Umbilical cord (tissue), 2 donors: ENCODE results near the gene DYRK1B. TPM values are rescaled to one million over a fixed set of nuclear protein-coding genes. Genes with fewer than 3 reads are reported as not detected.

Source experiments
- DNase-seq: peaks from one replicate; pipeline ENCODE4 v3.0.0-alpha.2; 2015; ENCODE audit warnings: low spot score
- total RNA-seq: library from RNA; depleted of rRNA; stranded (reverse); fragments of >200 nt; gene quantifications from one replicate; pipeline ENCODE4 v1.2.3, GENCODE V29; 2014; ENCODE audit warnings: low replicate concordance; ENCODE audit not compliant: insufficient read depth

Gene DYRK1B
- total RNA-seq, 1 donor from 2014 or later, result 7.2 TPM

DNA sequence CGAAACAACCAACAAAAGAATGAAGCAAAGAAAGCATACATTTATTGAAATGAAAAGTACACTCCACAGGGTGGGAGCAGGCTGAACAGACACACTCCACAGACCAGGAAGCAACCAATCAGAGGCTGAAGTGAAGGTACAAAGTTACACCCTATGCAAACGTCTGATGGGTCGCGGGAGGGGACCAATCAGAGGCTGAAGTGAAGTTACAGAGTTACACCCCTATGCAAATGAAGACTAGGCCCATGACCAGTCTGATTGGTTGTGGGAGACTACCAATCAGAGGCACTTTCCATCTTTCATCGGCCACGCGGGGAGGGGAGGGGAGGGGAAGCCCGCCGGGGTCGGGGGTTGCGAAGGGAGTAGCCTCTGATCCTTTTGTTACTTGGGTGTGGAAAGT, 24.6 kb upstream of the DYRK1B start:
- DNase-seq, result peak; percentile 83

DNA sequence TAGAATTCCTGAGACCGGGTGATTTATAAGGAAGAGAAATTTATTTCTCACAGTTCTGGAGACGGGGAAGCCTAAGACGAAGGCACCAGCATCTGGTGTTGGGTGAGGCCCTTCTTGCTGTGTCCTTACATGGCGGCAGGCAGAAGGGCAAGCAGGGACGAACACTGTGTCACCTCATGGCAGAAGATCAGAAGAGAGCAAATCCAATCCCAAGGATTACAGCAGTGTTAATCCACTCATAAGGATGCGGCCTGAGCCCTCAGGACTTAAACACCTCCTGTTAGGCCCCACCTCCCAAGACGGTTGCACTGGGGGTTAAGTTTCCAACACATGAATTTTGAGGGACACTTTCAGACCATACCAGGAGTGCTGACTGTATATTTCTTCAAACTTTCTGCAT, 18.9 kb upstream of the DYRK1B start:
- no peak for DNase-seq

- DNase-seq, result no peak
Observed at GRCh38 chr19:39850892-39851291, 16.9 kb upstream of the DYRK1B start.

GRCh38 chr19:39848392-39848791, 14.4 kb upstream of the DYRK1B start:
- no peak for DNase-seq

GRCh38 chr19:39847525-39847924, 13.6 kb upstream of the DYRK1B start:
- no peak for DNase-seq

GRCh38 chr19:39846678-39847486, 12.9 kb upstream of the DYRK1B start:
- DNase-seq, result peak; percentile 50

GRCh38 chr19:39845933-39846677, 12.1 kb upstream of the DYRK1B start, which contains the start of gene FBL:
Gene FBL, minus strand, starts transcription at chr19:39846379. Its CDS starts 79 bp downstream, at chr19:39846300.
- peak; percentile 96 for DNase-seq

- peak; percentile 10 for DNase-seq
Observed at GRCh38 chr19:39845584-39845932, 11.6 kb upstream of the DYRK1B start.

- DNase-seq, result no peak
Observed at GRCh38 chr19:39845172-39845571, 11.2 kb upstream of the DYRK1B start.

GRCh38 chr19:39843919-39844793, 10.2 kb upstream of the DYRK1B start:
- DNase-seq, result peak; percentile 62

DNA sequence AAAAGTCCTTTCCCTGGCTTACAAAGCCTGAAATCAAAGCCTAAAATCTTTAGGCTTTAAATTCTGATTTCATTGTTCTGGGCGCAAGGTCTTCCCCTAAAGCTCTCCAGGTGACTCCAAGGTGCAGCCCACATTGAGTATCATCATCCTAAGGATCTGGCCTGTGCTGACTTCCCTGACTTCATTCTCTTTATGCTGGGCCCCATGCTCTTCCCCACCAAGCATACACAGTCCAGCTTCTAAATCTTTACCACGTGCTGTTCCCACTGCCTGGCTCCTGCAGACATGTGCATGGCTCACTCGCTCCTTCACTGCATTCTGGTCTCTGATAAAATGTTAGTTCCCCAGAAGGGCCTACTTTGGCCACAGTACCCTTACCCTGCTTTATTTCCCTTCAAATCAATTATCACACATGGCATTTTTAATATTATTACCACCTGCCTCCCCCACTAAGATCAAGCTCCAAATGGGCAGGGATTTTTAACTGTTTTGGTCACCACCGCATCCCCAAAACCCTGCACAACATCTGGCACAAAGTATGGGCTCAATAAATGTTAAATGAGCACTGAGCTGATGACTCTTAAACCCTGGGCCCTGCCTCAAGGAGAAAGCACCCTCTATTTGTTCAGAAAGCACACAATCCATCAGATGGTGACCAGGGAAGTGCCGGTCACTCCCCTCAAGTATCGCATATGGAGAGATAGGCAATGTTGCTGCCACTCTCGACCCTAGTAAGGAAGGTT, 8.9 kb upstream of the DYRK1B start:
- DNase-seq, result no peak

DNA sequence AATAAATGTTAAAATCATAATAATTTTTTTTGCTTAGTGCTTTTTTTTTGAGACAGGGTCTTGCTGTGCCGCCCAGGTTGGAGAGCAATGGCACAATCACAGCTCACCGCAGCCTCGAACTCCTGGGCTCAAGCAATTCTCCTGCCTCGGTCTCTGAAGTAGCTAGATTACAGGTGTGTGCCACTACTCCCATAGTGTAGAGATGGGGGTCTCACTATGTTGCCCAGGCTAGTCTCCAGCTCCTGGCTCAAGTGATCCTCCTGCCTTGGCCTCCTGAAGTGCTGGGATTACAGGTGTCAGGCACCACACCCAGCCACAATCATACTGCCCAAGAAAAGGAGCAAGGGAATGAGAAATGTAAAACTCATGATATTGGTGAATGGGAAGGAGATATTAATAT, 7.1 kb upstream of the DYRK1B start:
- no peak for DNase-seq

DNA sequence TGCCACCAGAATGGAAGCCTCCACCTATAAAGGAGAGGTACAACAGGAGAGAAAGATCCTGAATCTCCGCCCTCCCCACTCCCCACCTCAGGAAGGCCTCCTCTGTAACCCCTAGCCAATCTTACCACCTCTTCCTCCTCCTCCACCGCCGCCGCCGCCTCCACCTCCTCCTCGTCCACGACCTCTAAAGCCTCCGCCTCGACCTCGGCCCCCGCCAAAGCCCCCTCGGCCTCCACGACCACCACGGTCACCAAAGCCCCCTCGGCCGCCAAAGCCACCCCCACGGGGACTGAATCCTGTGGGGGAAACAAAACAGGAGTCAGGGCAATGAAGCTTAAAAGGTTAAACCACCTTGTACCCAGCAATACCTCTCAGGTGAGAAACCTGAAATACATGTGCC, 6.5 kb upstream of the DYRK1B start:
- DNase-seq, result no peak

GRCh38 chr19:39839678-39840327, 5.8 kb upstream of the DYRK1B start:
- DNase-seq, result no peak

DNA sequence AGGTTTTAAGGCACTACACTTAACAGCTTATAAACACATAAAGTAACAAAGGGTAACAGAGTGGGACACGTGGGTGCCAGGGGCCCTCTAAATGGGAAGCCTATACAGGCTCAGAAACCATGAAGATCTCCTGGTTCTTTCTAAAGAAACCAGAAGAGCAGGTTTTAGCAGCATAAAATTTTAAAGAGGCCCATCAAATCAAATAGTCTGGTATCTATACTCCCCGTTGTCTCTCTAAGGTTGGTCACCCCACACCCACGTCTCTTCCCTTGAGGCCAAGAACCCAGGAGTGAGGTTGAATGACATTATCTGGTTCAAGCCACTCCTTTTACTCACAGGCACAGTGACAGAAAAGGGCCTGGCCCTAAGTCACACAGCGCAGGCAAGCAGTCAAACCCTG, 4.6 kb upstream of the DYRK1B start:
- DNase-seq, result peak; percentile 64

- DNase-seq, result no peak
Observed at GRCh38 chr19:39837978-39838377, 4.0 kb upstream of the DYRK1B start.

- DNase-seq, result no peak
Observed at GRCh38 chr19:39834287-39834841, 402 bp upstream of the DYRK1B start.

GRCh38 chr19:39833160-39833463, 850 bp downstream of the DYRK1B start:
- DNase-seq, result no peak

- DNase-seq, result no peak
Observed at GRCh38 chr19:39832341-39833083, 1.4 kb downstream of the DYRK1B start.

GRCh38 chr19:39831679-39832078, 2.3 kb downstream of the DYRK1B start:
- DNase-seq, result no peak
